IMR-90 (cell line): Measurements from ENCODE around the gene ACOX3.

Source experiments
- CHD1 ChIP-seq: IDR thresholded peaks from 2 replicates; pipeline ENCODE4 v1.6.1; 2012; ENCODE audit warnings: low read depth, low read length, improper control_type of control experiment
- MAFK ChIP-seq: IDR thresholded peaks from 2 replicates; pipeline ENCODE4 v1.6.1; 2012; ENCODE audit warnings: low read depth, low read length, improper control_type of control experiment
- MXI1 ChIP-seq: IDR thresholded peaks from 2 replicates; pipeline ENCODE4 v1.6.1; 2012; ENCODE audit warnings: low read depth, mild to moderate bottlenecking, low read length, moderate library complexity, borderline replicate concordance
- POLR2A ChIP-seq: IDR thresholded peaks from 2 replicates; pipeline ENCODE4 v1.6.1; 2012; ENCODE audit warnings: mild to moderate bottlenecking, low read depth, low read length
- RFX5 ChIP-seq: IDR thresholded peaks from 2 replicates; pipeline ENCODE4 v1.8.0; 2012; ENCODE audit warnings: low read depth, mild to moderate bottlenecking, low read length, moderate library complexity
- TF ChIP-seq, protein P1 (sequence below): conservative IDR thresholded peaks from 2 replicates; pipeline ENCODE4 v1.5.1; 2012; ENCODE audit warnings: mild to moderate bottlenecking, low read depth, low read length, improper control_type of control experiment

DNA sequence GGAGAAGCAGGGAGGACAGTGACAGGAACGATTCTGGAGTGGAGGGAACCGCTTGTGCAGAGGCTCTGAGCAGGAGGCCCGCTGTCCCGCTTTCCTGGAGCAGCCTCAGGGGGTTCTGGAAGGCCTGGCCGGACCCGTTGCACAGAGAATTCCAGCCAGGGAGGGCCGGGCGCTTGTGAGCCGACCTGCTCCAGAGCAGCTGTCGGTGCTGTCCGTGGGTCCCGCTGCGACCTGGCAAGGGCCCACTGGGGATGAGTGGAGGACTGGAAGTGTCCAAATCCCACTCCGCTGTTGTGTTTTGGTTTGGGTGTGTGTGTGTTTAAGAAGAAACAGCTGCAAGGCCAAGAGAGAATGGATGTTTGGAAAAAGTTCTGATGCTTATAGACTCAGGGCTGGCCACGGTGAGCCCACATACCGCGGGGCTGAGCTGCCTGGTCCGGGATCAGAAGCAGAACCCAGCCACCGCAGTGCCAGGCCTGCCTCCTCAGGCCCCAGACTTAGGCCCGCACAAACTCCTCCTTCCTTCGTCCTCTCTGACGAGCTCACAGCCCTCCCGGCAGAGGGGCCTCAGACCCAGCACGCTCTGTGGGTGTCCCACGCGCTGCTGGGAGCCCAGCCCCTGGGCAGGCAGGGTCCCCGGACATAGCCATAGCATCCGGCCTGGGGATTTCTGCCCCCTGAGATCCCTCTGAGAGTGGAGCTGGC lies 97.1 kb downstream of the ACOX3 start:
- TF ChIP-seq RFX5 (no peak), MAFK (no peak), POLR2A (no peak), CHD1 (no peak), MXI1 (no peak)
- TF ChIP-seq, protein P1, sequence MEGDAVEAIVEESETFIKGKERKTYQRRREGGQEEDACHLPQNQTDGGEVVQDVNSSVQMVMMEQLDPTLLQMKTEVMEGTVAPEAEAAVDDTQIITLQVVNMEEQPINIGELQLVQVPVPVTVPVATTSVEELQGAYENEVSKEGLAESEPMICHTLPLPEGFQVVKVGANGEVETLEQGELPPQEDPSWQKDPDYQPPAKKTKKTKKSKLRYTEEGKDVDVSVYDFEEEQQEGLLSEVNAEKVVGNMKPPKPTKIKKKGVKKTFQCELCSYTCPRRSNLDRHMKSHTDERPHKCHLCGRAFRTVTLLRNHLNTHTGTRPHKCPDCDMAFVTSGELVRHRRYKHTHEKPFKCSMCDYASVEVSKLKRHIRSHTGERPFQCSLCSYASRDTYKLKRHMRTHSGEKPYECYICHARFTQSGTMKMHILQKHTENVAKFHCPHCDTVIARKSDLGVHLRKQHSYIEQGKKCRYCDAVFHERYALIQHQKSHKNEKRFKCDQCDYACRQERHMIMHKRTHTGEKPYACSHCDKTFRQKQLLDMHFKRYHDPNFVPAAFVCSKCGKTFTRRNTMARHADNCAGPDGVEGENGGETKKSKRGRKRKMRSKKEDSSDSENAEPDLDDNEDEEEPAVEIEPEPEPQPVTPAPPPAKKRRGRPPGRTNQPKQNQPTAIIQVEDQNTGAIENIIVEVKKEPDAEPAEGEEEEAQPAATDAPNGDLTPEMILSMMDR = no peak
